ENCODE data around the gene SIM1.

GRCh38 chr6:100338090-100338489 lies 126.6 kb downstream of the SIM1 start:
- no peak for TF ChIP-seq POLR2A (IDR thresholded peaks at IDR 0.05; ENCODE audit: low read length)
- TF ChIP-seq GATA1 (IDR thresholded peaks at IDR 0.05; ENCODE audit: low read depth, low read length): no peak

Measured in erythroblast (primary cell).